H9 (cell line): ENCODE measurements around the gene PLCG1. TPM values are rescaled to one million over a fixed set of nuclear protein-coding genes. Genes with fewer than 3 reads are reported as not detected.

Source experiments
- DNase-seq: peaks from one replicate; pipeline ENCODE4 v3.0.0-alpha.2; 2017
- H2AFZ ChIP-seq: one replicate; pipeline ENCODE4 v1.6.1; 2013; ENCODE audit warnings: mild to moderate bottlenecking, low read length, control low read depth, moderate library complexity
- H2AK5ac ChIP-seq: 2 replicates; pipeline ENCODE4 v1.6.1; 2013; ENCODE audit warnings: low read length, control low read depth, mixed read lengths; ENCODE audit not compliant: insufficient read length
- H2BK120ac ChIP-seq: one replicate; pipeline ENCODE4 v1.6.1; 2013; ENCODE audit warnings: low read depth, mild to moderate bottlenecking, low read length, control low read depth, inconsistent platforms; ENCODE audit not compliant: poor library complexity, severe bottlenecking
- H2BK12ac ChIP-seq: 2 replicates; pipeline ENCODE4 v1.6.1; 2013; ENCODE audit warnings: low read length, control low read depth, mixed read lengths, low read depth; ENCODE audit not compliant: insufficient read length
- H2BK15ac ChIP-seq: 2 replicates; pipeline ENCODE4 v1.6.1; 2013; ENCODE audit warnings: low read depth, low read length, control low read depth
- H2BK20ac ChIP-seq: one replicate; pipeline ENCODE4 v1.6.1; 2013; ENCODE audit warnings: low read depth, mild to moderate bottlenecking, low read length, control low read depth, inconsistent platforms; ENCODE audit not compliant: poor library complexity, severe bottlenecking
- H2BK5ac ChIP-seq: 2 replicates; pipeline ENCODE4 v1.6.1; 2013; ENCODE audit warnings: low read length, control low read depth, mixed read lengths; ENCODE audit not compliant: insufficient read length
- H3K14ac ChIP-seq: 2 replicates; pipeline ENCODE4 v1.6.1; 2013; ENCODE audit warnings: low read length, control low read depth; ENCODE audit not compliant: insufficient read depth
- H3K18ac ChIP-seq: 2 replicates; pipeline ENCODE4 v1.6.1; 2013; ENCODE audit warnings: low read depth, mild to moderate bottlenecking, mixed read lengths, low read length, control low read depth; ENCODE audit not compliant: insufficient read length
- H3K23ac ChIP-seq: 2 replicates; pipeline ENCODE4 v1.6.1; 2013; ENCODE audit warnings: low read length, control low read depth, mixed read lengths, low read depth; ENCODE audit not compliant: insufficient read length
- H3K23me2 ChIP-seq: 2 replicates; pipeline ENCODE4 v1.6.1; 2013; ENCODE audit warnings: low read depth, mild to moderate bottlenecking, mixed read lengths, low read length, control low read depth; ENCODE audit not compliant: insufficient read length, poor library complexity, severe bottlenecking
- H3K27ac ChIP-seq: 2 replicates; pipeline ENCODE4 v1.5.1; 2013; ENCODE audit warnings: low read length, control low read depth, mixed read lengths, low read depth; ENCODE audit not compliant: insufficient read length
- H3K27me3 ChIP-seq: 2 replicates; pipeline ENCODE4 v1.6.1; 2013; ENCODE audit warnings: low read length, control low read depth, inconsistent platforms; ENCODE audit not compliant: insufficient read depth
- H3K4ac ChIP-seq: 2 replicates; pipeline ENCODE4 v1.6.1; 2013; ENCODE audit warnings: low read depth, mild to moderate bottlenecking, control low read depth, inconsistent platforms, low read length, moderate library complexity
- H3K4me1 ChIP-seq: 2 replicates; pipeline ENCODE4 v1.6.1; 2013; ENCODE audit warnings: low read length, control low read depth, inconsistent platforms; ENCODE audit not compliant: insufficient read depth
- H3K4me2 ChIP-seq: 2 replicates; pipeline ENCODE4 v1.6.1; 2013; ENCODE audit warnings: low read length, control low read depth, mixed read lengths; ENCODE audit not compliant: insufficient read length, insufficient read depth
- H3K56ac ChIP-seq: 2 replicates; pipeline ENCODE4 v1.6.1; 2013; ENCODE audit warnings: low read depth, mild to moderate bottlenecking, mixed read lengths, low read length, control low read depth; ENCODE audit not compliant: insufficient read length
- H3K79me1 ChIP-seq: 2 replicates; pipeline ENCODE4 v1.6.1; 2013; ENCODE audit warnings: low read depth, mild to moderate bottlenecking, moderate library complexity, low read length, control low read depth, inconsistent platforms; ENCODE audit not compliant: insufficient read depth, poor library complexity, severe bottlenecking
- H3K79me2 ChIP-seq: 2 replicates; pipeline ENCODE4 v1.6.1; 2013; ENCODE audit warnings: low read length, control low read depth, inconsistent platforms; ENCODE audit not compliant: insufficient read depth
- H3K9ac ChIP-seq: 2 replicates; pipeline ENCODE4 v1.6.1; 2013; ENCODE audit warnings: low read length, control low read depth, mixed read lengths; ENCODE audit not compliant: insufficient read length; ENCODE audit errors: extremely low read depth
- H3K9me3 ChIP-seq: one replicate; pipeline ENCODE4 v1.6.1; 2013; ENCODE audit warnings: low read depth, low read length, inconsistent platforms; ENCODE audit not compliant: control insufficient read depth
- H3T11ph ChIP-seq: one replicate; pipeline ENCODE4 v1.6.1; 2013; ENCODE audit warnings: mild to moderate bottlenecking, low read length, control low read depth, inconsistent platforms
- H4K20me1 ChIP-seq: one replicate; pipeline ENCODE4 v1.6.1; 2013; ENCODE audit not compliant: control insufficient read depth, insufficient read length, insufficient read depth
- H4K5ac ChIP-seq: 2 replicates; pipeline ENCODE4 v1.6.1; 2013; ENCODE audit warnings: low read depth, mild to moderate bottlenecking, mixed read lengths, low read length, control low read depth; ENCODE audit not compliant: insufficient read length
- H4K8ac ChIP-seq: replicated peaks from 2 replicates; pipeline ENCODE4 v1.6.1; 2013; ENCODE audit warnings: low read length, control low read depth, mixed read lengths, low read depth; ENCODE audit not compliant: insufficient read length
- H4K91ac ChIP-seq: 2 replicates; pipeline ENCODE4 v1.6.1; 2013; ENCODE audit warnings: low read depth, mild to moderate bottlenecking, moderate library complexity, mixed read lengths, low read length, control low read depth; ENCODE audit not compliant: insufficient read length
- H3K27ac Mint-ChIP-seq, 3 experiments: 2 replicates in 2 of 3; 3 replicates in 1 of 3; pipeline ENCODE4 v1.8.0; 2020 to 2021; ENCODE audit warnings: mixed read lengths in 3 of 3, mild to moderate bottlenecking in 1 of 3, moderate library complexity in 1 of 3
- H3K27me3 Mint-ChIP-seq: 2 replicates; pipeline ENCODE4 v1.8.0; 2021; ENCODE audit warnings: low read depth, mild to moderate bottlenecking, moderate library complexity, mixed read lengths
- H3K36me3 Mint-ChIP-seq, 3 experiments: 2 replicates in 2 of 3; 3 replicates in 1 of 3; pipeline ENCODE4 v1.8.0; 2020 to 2021; ENCODE audit warnings: low read depth in 3 of 3, mixed read lengths in 3 of 3; ENCODE audit not compliant: insufficient read depth in 1 of 3
- H3K4me1 Mint-ChIP-seq, 2 experiments: 2 replicates each; pipeline ENCODE4 v1.8.0; 2020; ENCODE audit warnings: mixed read lengths in 2 of 2
- H3K4me3 Mint-ChIP-seq, 2 experiments: 2 replicates in 1 of 2; 3 replicates in 1 of 2; pipeline ENCODE4 v1.8.0; 2020 to 2021; ENCODE audit warnings: mild to moderate bottlenecking in 2 of 2, mixed read lengths in 2 of 2, moderate library complexity in 1 of 2
- H3K9me3 Mint-ChIP-seq, 2 experiments: 2 replicates in 1 of 2; 3 replicates in 1 of 2; pipeline ENCODE4 v1.8.0; 2020; ENCODE audit warnings: mild to moderate bottlenecking in 2 of 2, mixed read lengths in 2 of 2, moderate library complexity in 1 of 2
- CTCF ChIP-seq: fragments of 200-600 bp; sonication (generic); conservative IDR thresholded peaks from 3 replicates; pipeline ENCODE4 v1.8.0; 2021; ENCODE audit warnings: antibody characterized with exemption, mild to moderate bottlenecking
- WGBS: extraction: QIAGEN DNeasy Blood & Tissue Kit; methylation state at CpG from one replicate; pipeline ENCODE4 v1.1.7; 2013; ENCODE audit warnings: missing lambda C conversion rate, low lambda C conversion rate, mixed read lengths; ENCODE audit not compliant: insufficient read length; ENCODE audit errors: extremely low coverage; 5-methylcytosine and 5-hydroxymethylcytosine counted together
- total RNA-seq: library from RNA; stranded (reverse); gene quantifications from 2 replicates; pipeline ENCODE4 v1.2.1, GENCODE V29; 2021

PLCG1 gene
- total RNA-seq, 1 experiment from 2014 or later: 171 TPM

GRCh38 chr20:41178495-41178894 lies 41.2 kb downstream of the PLCG1 start:
- no peak for DNase-seq
- Histone ChIP-seq H3K23me2 (no peaks in the 10 kb centered on the region), H2BK5ac (no peak overlapping the region), H4K8ac (no peak overlapping the region), H3K56ac (no peak overlapping the region), H3K79me1 (no peaks in the 10 kb centered on the region), H3K27me3 (no peaks in the 10 kb centered on the region), H4K91ac (no peak overlapping the region), H2BK15ac (no peak overlapping the region), H2BK12ac (no peak overlapping the region), H2BK120ac (no peak overlapping the region), H3K79me2 (no peaks in the 10 kb centered on the region), H2BK20ac (no peak overlapping the region), H3K9me3 (no peaks in the 10 kb centered on the region), H3K9ac (no peak overlapping the region), H4K5ac (no peak overlapping the region), H3K14ac (no peak overlapping the region), H2AK5ac (no peak overlapping the region), H3K23ac (no peak overlapping the region), H2AFZ (no peak overlapping the region), H3K27ac (no peak overlapping the region), H3T11ph (no peak overlapping the region), H4K20me1 (no peaks in the 10 kb centered on the region), H3K18ac (no peak overlapping the region), H3K4me1 (peaks cover 3% of the 10 kb centered on the region; the same call in 1 of the 2 replicates), H3K4ac (no peak overlapping the region), H3K4me2 (no peak overlapping the region)
- no peak for TF ChIP-seq CTCF
- Mint-ChIP-seq H3K4me3 (no peak overlapping the region), H3K36me3 (peaks cover 21 to 49% (median 34%) of the 10 kb centered on the region in 3 experiments; a peak in 6 of 7 replicates), H3K4me1 (peaks cover 22 to 34% of the 10 kb centered on the region in 2 experiments), H3K27ac (peak overlapping the region in 1 of 3 experiments; percentile 95; a peak in 2 of 7 replicates), H3K9me3 (no peaks in the 10 kb centered on the region), H3K27me3 (no peaks in the 10 kb centered on the region)
- WGBS: no CpG with 5 or more reads among the region's 6 CpGs
